ENCODE results near the gene RFTN1. TPM values are rescaled to one million over a fixed set of nuclear protein-coding genes. Genes with fewer than 3 reads are reported as not detected.
A peak's percentile ranks its signal among the peaks of the same experiment; 100 is the strongest.

Gene RFTN1
- total and polyA plus RNA-seq, 2 donors (not counting 1 experiment from before 2014, with no cell fraction given): 32.4 to 156 TPM

GRCh38 chr3:16370503-16370871 lies 143.0 kb downstream of the RFTN1 start:
- H3K27ac Mint-ChIP-seq: peak overlapping the region; percentile 91
- POLR2A ChIA-PET: interaction anchor here (1.1 kb wide), 1 partner anchor 142 kb away, joined by 4 read pairs; no protein-coding TSS in a partner anchor
- Histone ChIP-seq H3K4me1 (ENCODE audit: control insufficient read depth in 2 of 2, insufficient read depth in 2 of 2, low read length in 2 of 2) (peaks cover 75 to 77% of the 10 kb centered on the region in 2 donors), H3K4me3 (ENCODE audit: control extremely low read depth in 1 of 5, extremely low read depth in 1 of 5, insufficient read depth in 1 of 5, low read depth in 2 of 5, low read length in 4 of 5) (no peak overlapping the region), H2AFZ (ENCODE audit: insufficient read depth, low read depth, low read length, poor library complexity, severe bottlenecking) (no peak overlapping the region), H3K36me3 (replicated peaks in 1 of 2; ENCODE audit: control extremely low read depth in 1 of 2, control insufficient read depth in 1 of 2, extremely low read depth in 1 of 2, insufficient read depth in 2 of 2, low read length in 1 of 2) (peaks cover 6 to 28% of the 10 kb centered on the region in 2 experiments), H3K4me2 (replicated peaks; ENCODE audit: low read depth, low read length, poor library complexity, severe bottlenecking) (peak overlapping the region; percentile 65), H3K9me3 (ENCODE audit: control extremely low read depth in 1 of 3, control insufficient read depth in 2 of 3, insufficient read depth in 1 of 3, low read length in 2 of 3) (no peaks in the 10 kb centered on the region), H4K20me1 (ENCODE audit: control insufficient read depth, insufficient read depth, low read length, poor library complexity, severe bottlenecking) (peaks cover 28% of the 10 kb centered on the region), H3K27ac (ENCODE audit: low read length in 2 of 2) (peak overlapping the region in 1 of 2 donors; percentile 87), H3K9ac (ENCODE audit: low read length) (no peak overlapping the region), H3K79me2 (ENCODE audit: control insufficient read depth, insufficient read depth, low read length) (peaks cover 48% of the 10 kb centered on the region), H3K27me3 (replicated peaks in 1 of 4; ENCODE audit: control extremely low read depth in 1 of 4, control insufficient read depth in 3 of 4, insufficient read depth in 4 of 4, low read length in 3 of 4) (no peaks in the 10 kb centered on the region)
- peak overlapping the region; percentile 66 for H3K4me3 Mint-ChIP-seq
- H3K27me3 Mint-ChIP-seq: no peaks in the 10 kb centered on the region
- peaks cover 72% of the 10 kb centered on the region for H3K4me1 Mint-ChIP-seq
- no peak for ATAC-seq (ENCODE audit: low read depth)
- 100% methylated on average over 2 of the region's 2 CpGs for WGBS (ENCODE audit: insufficient coverage)
- no peaks in the 10 kb centered on the region for H3K9me3 Mint-ChIP-seq (ENCODE audit: insufficient read depth)
- intact Hi-C loops (cut with micrococcal nuclease): loop anchor here (5.0 kb wide), 3 partner anchors 58 to 103 kb away; partner anchors contain the start of gene OXNAD1
- no peak for DNase-seq
- TF ChIP-seq CTCF (IDR thresholded peaks at IDR 0.05): no peak
- no peak for TF ChIP-seq EZH2 (IDR thresholded peaks at IDR 0.05; ENCODE audit: borderline replicate concordance, insufficient read depth, low read depth, low read length, poor library complexity, severe bottlenecking)
- CTCF ChIA-PET: interaction anchor here (0.6 to 1.3 kb wide), 2 partner anchors 80 to 146 kb away, joined by 3 to 4 read pairs; no protein-coding TSS in a partner anchor

- Histone ChIP-seq H4K20me1 (ENCODE audit: control insufficient read depth, insufficient read depth, low read length, poor library complexity, severe bottlenecking) (peaks cover 32% of the 10 kb centered on the region), H3K36me3 (replicated peaks in 1 of 2; ENCODE audit: control extremely low read depth in 1 of 2, control insufficient read depth in 1 of 2, extremely low read depth in 1 of 2, insufficient read depth in 2 of 2, low read length in 1 of 2) (peaks cover 6 to 28% of the 10 kb centered on the region in 2 experiments), H3K4me3 (ENCODE audit: control extremely low read depth in 1 of 5, extremely low read depth in 1 of 5, insufficient read depth in 1 of 5, low read depth in 2 of 5, low read length in 4 of 5) (no peak overlapping the region), H3K27me3 (replicated peaks in 1 of 4; ENCODE audit: control extremely low read depth in 1 of 4, control insufficient read depth in 3 of 4, insufficient read depth in 4 of 4, low read length in 3 of 4) (no peaks in the 10 kb centered on the region), H3K4me2 (replicated peaks; ENCODE audit: low read depth, low read length, poor library complexity, severe bottlenecking) (peak overlapping the region; percentile 65), H3K9ac (ENCODE audit: low read length) (no peak overlapping the region), H3K4me1 (ENCODE audit: control insufficient read depth in 2 of 2, insufficient read depth in 2 of 2, low read length in 2 of 2) (peaks cover 74 to 77% of the 10 kb centered on the region in 2 donors), H3K27ac (ENCODE audit: low read length in 2 of 2) (peak overlapping the region in 1 of 2 donors; percentile 87), H3K9me3 (ENCODE audit: control extremely low read depth in 1 of 3, control insufficient read depth in 2 of 3, insufficient read depth in 1 of 3, low read length in 2 of 3) (no peaks in the 10 kb centered on the region), H3K79me2 (ENCODE audit: control insufficient read depth, insufficient read depth, low read length) (peaks cover 50% of the 10 kb centered on the region), H2AFZ (ENCODE audit: insufficient read depth, low read depth, low read length, poor library complexity, severe bottlenecking) (no peak overlapping the region)
- ATAC-seq (ENCODE audit: low read depth) (no peak), DNase-seq (no peak)
- ChIA-PET CTCF (interaction anchor here (1.3 kb wide), 1 partner anchor 80 kb away, joined by 4 read pairs; no protein-coding TSS in a partner anchor), POLR2A (no interaction called here)
- Mint-ChIP-seq H3K4me3 (peak overlapping the region; percentile 66), H3K27ac (no peak overlapping the region), H3K27me3 (no peaks in the 10 kb centered on the region), H3K9me3 (ENCODE audit: insufficient read depth) (no peaks in the 10 kb centered on the region), H3K4me1 (peaks cover 71% of the 10 kb centered on the region)
- intact Hi-C loops (cut with micrococcal nuclease): loop anchor here (5.0 kb wide), 3 partner anchors 58 to 103 kb away; partner anchors contain the start of gene OXNAD1
- no peak for TF ChIP-seq EZH2 (IDR thresholded peaks at IDR 0.05; ENCODE audit: borderline replicate concordance, insufficient read depth, low read depth, low read length, poor library complexity, severe bottlenecking)
- no peak for TF ChIP-seq CTCF (IDR thresholded peaks at IDR 0.05)
- 98% methylated on average over 7 of the region's 8 CpGs for WGBS (ENCODE audit: insufficient coverage)
Observed at GRCh38 chr3:16369885-16370284, 143.6 kb downstream of the RFTN1 start.
